Neural cell (in vitro differentiated cells): ENCODE measurements around the gene TGFBR2. TPM values are rescaled to one million over a fixed set of nuclear protein-coding genes. Genes with fewer than 3 reads are reported as not detected.

Experiments used
- H2AFZ ChIP-seq: fragments of 200-600, 300-800 bp; sonication (generic), shearing (Covaris generic); 2 replicates; pipeline ENCODE4 v1.6.0; 2014; ENCODE audit warnings: low read depth, mild to moderate bottlenecking, antibody characterized with exemption, low read length, moderate library complexity
- H3F3A ChIP-seq: fragments of 200-600 bp; shearing (Covaris generic); 2 replicates; pipeline ENCODE4 v1.6.1; 2016; ENCODE audit warnings: mild to moderate bottlenecking, moderate library complexity, mixed read lengths, antibody characterized with exemption, low read length; ENCODE audit not compliant: insufficient read depth, poor library complexity, severe bottlenecking
- H3K27ac ChIP-seq: fragments of 200-600, 300-800 bp; sonication (generic), shearing (Covaris generic); 2 replicates; pipeline ENCODE4 v1.5.1; 2014; ENCODE audit warnings: mild to moderate bottlenecking, low read length, moderate library complexity
- H3K27me3 ChIP-seq: fragments of 300-800, 200-600 bp; sonication (generic), shearing (Covaris generic); 2 replicates; pipeline ENCODE4 v1.6.0; 2014; ENCODE audit warnings: mild to moderate bottlenecking, low read depth, low read length, moderate library complexity; ENCODE audit not compliant: insufficient read depth
- H3K36me3 ChIP-seq: fragments of 300-800, 200-600 bp; sonication (generic), shearing (Covaris generic); 2 replicates; pipeline ENCODE4 v1.5.1; 2014; ENCODE audit warnings: mild to moderate bottlenecking, antibody characterized with exemption, low read length, moderate library complexity; ENCODE audit not compliant: insufficient read depth
- H3K4me2 ChIP-seq: fragments of 300-800, 200-600 bp; sonication (generic), shearing (Covaris generic); 2 replicates; pipeline ENCODE4 v1.6.0; 2014; ENCODE audit warnings: mild to moderate bottlenecking, low read length
- H3K4me3 ChIP-seq: fragments of 300-800, 200-600 bp; sonication (generic), shearing (Covaris generic); 2 replicates; pipeline ENCODE4 v1.5.1; 2014; ENCODE audit warnings: mild to moderate bottlenecking, low read length, moderate library complexity
- H3K79me2 ChIP-seq: fragments of 200-600 bp; shearing (Covaris generic); replicated peaks from 2 replicates; pipeline ENCODE4 v1.6.0; 2014; ENCODE audit warnings: mild to moderate bottlenecking, low read length, moderate library complexity; ENCODE audit not compliant: insufficient read depth
- H3K9ac ChIP-seq: fragments of 300-800, 200-600 bp; sonication (generic), shearing (Covaris generic); 2 replicates; pipeline ENCODE4 v1.6.1; 2016; ENCODE audit warnings: mild to moderate bottlenecking, low read length, mixed read lengths
- H3K9me2 ChIP-seq: fragments of 200-600 bp; shearing (Covaris generic); 2 replicates; pipeline ENCODE4 v1.6.1; 2016; ENCODE audit warnings: mild to moderate bottlenecking, low read length, mixed read lengths; ENCODE audit not compliant: insufficient read depth
- H3K9me3 ChIP-seq: fragments of 200-600, 300-800 bp; sonication (generic), shearing (Covaris generic); 2 replicates; pipeline ENCODE4 v1.6.1; 2016; ENCODE audit warnings: mild to moderate bottlenecking, mixed run types, low read length, moderate library complexity, mixed read lengths
- H4K20me1 ChIP-seq: fragments of 200-600 bp; shearing (Covaris generic); 2 replicates; pipeline ENCODE4 v1.6.1; 2016; ENCODE audit warnings: mild to moderate bottlenecking, mixed run types; ENCODE audit not compliant: insufficient read depth
- EP300 ChIP-seq: fragments of 450-650 bp; conservative IDR thresholded peaks from 2 replicates; pipeline ENCODE4 v1.6.1; 2014; ENCODE audit warnings: antibody characterized with exemption, mild to moderate bottlenecking, moderate library complexity; ENCODE audit not compliant: poor library complexity, severe bottlenecking
- EZH2 ChIP-seq: fragments of 200-600, 300-800 bp; shearing (Covaris generic), sonication (generic); IDR thresholded peaks from 2 replicates; pipeline ENCODE4 v1.6.1; 2014; ENCODE audit warnings: antibody characterized with exemption, low read length, borderline replicate concordance, mild to moderate bottlenecking; ENCODE audit not compliant: insufficient read depth, poor library complexity, severe bottlenecking
- MXI1 ChIP-seq: fragments of 450-650 bp; conservative IDR thresholded peaks from 2 replicates; pipeline ENCODE4 v1.6.1; 2014; ENCODE audit warnings: antibody characterized with exemption, mild to moderate bottlenecking; ENCODE audit not compliant: poor library complexity, severe bottlenecking
- POLR2AphosphoS5 ChIP-seq: IDR thresholded peaks from 2 replicates; pipeline ENCODE4 v1.6.1; 2012
- RAD21 ChIP-seq: fragments of 450-650 bp; conservative IDR thresholded peaks from 2 replicates; pipeline ENCODE4 v1.6.1; 2014; ENCODE audit warnings: antibody characterized with exemption, mild to moderate bottlenecking, moderate library complexity
- REST ChIP-seq: IDR thresholded peaks from 2 replicates; pipeline ENCODE4 v1.6.1; 2012; ENCODE audit warnings: borderline replicate concordance
- SMC3 ChIP-seq: fragments of 450-650 bp; conservative IDR thresholded peaks from 2 replicates; pipeline ENCODE4 v1.6.1; 2014; ENCODE audit warnings: antibody characterized with exemption, mild to moderate bottlenecking, moderate library complexity; ENCODE audit not compliant: poor library complexity
- polyA plus RNA-seq: library from polyadenylated mRNA; depleted of rRNA; stranded (reverse); fragments of >200 nt; gene quantifications from 2 replicates; pipeline ENCODE4 v1.2.3, GENCODE V29; 2014
- TF ChIP-seq, protein P1 (sequence below): fragments of 450-650 bp; IDR thresholded peaks from 2 replicates; pipeline ENCODE4 v1.5.1; 2014; ENCODE audit warnings: antibody characterized with exemption, mild to moderate bottlenecking, moderate library complexity; ENCODE audit not compliant: poor library complexity, severe bottlenecking

TGFBR2 gene
- polyA plus RNA-seq, 1 donor from 2014 or later = not detected

- Histone ChIP-seq H3K4me3 (no peak overlapping the region), H3F3A (no peaks in the 10 kb centered on the region), H3K36me3 (no peaks in the 10 kb centered on the region), H3K9me3 (no peaks in the 10 kb centered on the region), H3K79me2 (no peaks in the 10 kb centered on the region), H3K27ac (no peak overlapping the region), H4K20me1 (no peaks in the 10 kb centered on the region), H3K9me2 (no peaks in the 10 kb centered on the region), H3K4me2 (no peak overlapping the region), H2AFZ (no peak overlapping the region), H3K27me3 (peaks cover 36% of the 10 kb centered on the region), H3K9ac (no peak overlapping the region)
- TF ChIP-seq SMC3 (no peak), RAD21 (no peak), REST (no peak), MXI1 (no peak), EP300 (no peak), POLR2AphosphoS5 (no peak), EZH2 (no peak)
- TF ChIP-seq, protein P1, sequence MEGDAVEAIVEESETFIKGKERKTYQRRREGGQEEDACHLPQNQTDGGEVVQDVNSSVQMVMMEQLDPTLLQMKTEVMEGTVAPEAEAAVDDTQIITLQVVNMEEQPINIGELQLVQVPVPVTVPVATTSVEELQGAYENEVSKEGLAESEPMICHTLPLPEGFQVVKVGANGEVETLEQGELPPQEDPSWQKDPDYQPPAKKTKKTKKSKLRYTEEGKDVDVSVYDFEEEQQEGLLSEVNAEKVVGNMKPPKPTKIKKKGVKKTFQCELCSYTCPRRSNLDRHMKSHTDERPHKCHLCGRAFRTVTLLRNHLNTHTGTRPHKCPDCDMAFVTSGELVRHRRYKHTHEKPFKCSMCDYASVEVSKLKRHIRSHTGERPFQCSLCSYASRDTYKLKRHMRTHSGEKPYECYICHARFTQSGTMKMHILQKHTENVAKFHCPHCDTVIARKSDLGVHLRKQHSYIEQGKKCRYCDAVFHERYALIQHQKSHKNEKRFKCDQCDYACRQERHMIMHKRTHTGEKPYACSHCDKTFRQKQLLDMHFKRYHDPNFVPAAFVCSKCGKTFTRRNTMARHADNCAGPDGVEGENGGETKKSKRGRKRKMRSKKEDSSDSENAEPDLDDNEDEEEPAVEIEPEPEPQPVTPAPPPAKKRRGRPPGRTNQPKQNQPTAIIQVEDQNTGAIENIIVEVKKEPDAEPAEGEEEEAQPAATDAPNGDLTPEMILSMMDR = no peak
These were observed 1.8 kb upstream of the TGFBR2 start for GRCh38 chr3:30604558-30604957.

DNA sequence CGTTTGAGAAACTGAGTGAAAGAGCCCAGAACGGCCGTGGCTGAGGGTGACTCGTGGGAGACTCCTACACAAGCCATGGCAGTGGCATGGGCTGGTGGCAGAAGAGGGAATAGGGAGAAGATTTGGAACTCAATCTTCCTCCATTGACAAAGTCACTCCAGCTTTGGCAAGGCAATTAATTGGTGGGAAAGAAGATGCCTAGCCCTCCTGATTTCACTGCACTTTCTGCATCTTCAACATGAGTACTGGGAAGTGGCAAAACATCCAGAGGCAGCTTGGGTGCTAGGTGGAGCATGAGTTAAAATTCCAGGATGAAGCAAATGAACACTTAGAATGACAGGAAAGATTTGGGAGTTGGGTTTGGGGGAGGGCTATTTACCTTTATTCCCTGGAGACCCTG is 1.4 kb upstream of the TGFBR2 start:
- H3K36me3 ChIP-seq = no peaks in the 10 kb centered on the region
- H3K27me3 ChIP-seq = peaks cover 36% of the 10 kb centered on the region
- no peak overlapping the region for H3K4me2 ChIP-seq
- H3K9me3 ChIP-seq = no peaks in the 10 kb centered on the region
- no peaks in the 10 kb centered on the region for H3K9me2 ChIP-seq
- no peaks in the 10 kb centered on the region for H3F3A ChIP-seq
- H3K79me2 ChIP-seq = no peaks in the 10 kb centered on the region
- H3K4me3 ChIP-seq = no peak overlapping the region
- no peaks in the 10 kb centered on the region for H4K20me1 ChIP-seq
- no peak overlapping the region for H3K9ac ChIP-seq
- H3K27ac ChIP-seq = no peak overlapping the region
- H2AFZ ChIP-seq = no peak overlapping the region
- TF ChIP-seq EP300 (no peak), SMC3 (no peak)
- TF ChIP-seq, protein P1 = no peak
